ENCODE data around the gene ANKRD60.

ANKRD60 gene, protein sequence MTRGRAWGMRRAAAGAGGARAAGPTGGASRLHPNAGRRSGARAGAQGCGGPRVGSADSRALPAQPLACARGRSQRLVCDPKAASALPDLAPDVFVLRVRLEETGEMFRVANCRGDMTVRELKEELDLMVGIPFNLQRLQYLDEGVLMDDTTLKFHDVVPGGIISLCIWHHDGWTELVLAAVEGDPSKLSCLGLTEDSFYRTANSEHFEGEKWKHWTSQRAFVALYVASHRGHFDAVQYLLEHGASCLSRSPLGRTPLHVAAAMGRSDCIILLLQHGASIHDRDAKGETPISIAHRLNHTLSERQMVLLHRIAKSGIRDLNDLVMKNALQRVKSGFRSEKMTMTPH

DNA sequence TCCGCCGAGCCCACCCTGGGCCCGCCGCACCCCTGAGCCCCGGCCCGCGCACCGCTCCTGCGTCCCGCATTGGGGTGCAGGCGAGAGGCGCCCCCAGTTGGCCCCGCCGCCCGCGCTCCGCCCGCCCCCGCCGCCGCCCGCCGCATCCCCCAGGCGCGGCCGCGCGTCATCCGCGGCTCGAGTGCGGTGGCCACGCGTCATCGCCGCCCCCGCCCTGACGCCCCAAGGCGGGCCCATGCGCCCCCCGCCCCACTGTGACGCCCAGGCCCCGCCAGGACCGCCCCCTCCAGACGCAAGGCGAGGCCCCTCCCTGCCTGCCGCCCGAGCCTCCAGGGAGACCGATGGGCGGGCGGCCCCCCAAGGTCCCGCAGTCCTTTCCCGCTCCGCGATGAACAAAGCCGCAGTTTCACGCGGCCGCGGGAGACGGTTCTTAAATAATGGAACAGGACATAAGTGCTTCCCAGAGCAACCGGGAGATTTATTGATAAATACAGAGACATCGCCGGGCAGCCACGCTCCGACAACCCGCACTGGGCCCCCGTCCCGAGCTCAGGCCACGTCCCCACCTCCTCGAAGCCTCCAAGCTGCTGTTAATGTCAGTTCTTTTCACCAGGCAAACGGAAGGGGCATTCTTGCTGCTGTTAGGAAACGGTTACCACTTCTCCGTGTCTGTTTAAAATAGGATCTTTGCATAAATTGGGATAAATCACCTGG is at the start of gene ANKRD60:
TSS of gene ANKRD60 (minus strand) at position 170 of the 714 bp plus-strand sequence. CDS start at position 170, 0 bp downstream.
- DNase-seq = peak; percentile 28

DNA sequence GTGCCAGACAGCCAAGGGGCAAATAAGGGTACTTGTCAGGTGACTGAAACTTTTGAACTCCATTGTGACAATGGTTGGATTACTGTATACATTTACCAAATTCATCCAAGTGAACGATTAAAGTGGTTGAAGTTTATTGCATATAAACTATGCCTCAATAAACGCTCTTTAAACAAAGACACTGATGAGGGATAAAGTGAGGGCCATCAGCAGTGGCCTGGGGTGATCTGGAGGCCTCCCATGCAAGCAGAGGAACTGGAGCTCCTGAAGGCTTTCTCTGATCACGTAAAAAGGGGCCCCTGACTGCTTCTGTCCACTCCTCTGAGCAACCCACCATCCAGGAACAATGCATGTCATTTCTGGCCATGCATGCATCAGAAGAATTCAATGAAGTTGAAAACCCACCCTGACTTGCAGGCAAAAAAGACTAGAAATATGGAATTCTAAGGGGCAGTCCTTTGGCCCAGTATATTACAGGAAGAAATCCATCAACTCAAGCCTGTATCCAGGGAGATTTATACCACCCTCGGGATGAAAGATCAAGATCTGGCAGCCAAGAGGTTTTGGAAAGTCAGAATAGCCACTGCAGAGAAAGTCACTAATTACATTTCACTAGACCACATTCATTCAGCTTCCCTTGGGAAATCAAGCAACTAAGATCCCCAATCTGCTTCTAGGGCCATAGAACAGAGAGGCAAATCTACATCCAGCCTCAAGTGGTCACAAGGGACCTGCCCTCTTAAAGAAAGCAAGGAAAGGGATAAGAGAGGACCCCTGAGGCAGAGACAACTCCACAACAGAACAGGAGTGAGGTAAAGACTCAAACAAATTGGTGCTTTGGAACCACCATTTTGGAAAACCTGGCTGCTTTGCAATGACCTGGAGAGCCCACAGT is 49.4 kb upstream of the ANKRD60 start:
- no peak for DNase-seq

DNA sequence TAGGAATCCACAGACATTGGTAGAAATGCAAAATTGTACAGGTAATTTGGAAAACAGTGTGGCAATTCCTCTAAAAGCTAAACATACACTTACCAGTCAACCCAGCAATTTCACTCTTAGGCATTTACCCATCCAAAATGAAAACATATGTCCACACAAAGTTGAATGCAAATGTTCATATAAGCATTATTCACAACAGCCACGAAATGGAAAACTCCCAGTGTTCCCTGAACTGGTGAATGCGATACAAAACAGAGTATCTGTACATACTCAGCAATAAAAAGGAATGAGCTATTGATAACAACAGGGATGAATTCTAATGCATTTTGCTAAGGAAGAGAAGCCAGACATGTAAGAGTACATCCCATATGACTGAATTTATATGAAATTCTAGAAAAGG is 48.7 kb upstream of the ANKRD60 start:
- DNase-seq = no peak

DNA sequence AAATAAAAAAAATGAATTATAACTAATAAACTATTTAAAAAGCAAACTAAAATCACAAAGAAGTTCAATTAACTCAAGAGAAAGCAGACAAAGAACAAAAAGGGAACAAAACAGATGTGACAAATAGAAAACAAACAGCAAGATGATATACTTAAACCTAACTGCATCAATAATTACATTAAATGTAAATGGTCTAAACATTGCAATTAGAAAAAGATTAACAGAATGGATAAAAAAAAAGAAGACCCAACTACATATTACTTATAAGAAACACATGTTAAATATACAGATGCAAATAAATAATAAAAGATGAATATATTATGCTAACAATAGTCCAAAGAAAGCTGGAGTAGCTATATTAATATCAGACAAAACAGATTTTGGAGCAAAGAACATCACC is 45.9 kb upstream of the ANKRD60 start:
- no peak for DNase-seq

DNA sequence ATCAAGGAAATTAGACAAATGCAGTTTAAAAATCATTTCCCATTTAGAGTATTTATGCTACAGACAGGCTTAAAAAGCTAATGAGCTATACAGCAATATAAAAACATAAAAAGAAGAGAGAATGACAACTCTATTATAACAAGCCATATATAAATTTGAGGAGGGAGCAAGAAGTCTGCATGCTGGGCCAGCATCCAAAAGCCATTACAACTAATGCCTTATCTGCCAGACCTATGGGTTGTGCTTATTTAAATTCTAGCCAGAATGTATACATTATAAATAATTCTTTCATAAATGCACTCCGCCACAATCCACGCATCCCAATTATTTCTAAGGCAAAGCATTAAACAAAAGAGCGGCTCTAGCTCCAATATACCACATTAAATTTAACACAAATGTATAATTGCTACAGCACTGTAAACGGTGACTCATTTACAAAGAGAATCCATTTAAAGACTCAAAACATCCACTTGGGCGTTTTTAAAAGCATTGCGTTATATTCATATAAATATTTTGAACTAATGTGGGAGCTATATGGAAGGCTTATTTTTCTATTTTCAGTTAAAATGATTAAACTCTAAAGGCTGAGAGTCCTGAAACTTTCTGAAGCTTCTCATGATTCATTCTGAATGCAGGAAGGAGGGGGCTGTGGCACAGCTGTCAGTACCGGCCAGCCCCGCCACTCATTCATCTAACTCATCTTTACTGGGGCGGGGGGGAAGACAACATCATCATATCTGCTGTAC is 43.3 kb upstream of the ANKRD60 start:
- peak; percentile 60 for DNase-seq

DNA sequence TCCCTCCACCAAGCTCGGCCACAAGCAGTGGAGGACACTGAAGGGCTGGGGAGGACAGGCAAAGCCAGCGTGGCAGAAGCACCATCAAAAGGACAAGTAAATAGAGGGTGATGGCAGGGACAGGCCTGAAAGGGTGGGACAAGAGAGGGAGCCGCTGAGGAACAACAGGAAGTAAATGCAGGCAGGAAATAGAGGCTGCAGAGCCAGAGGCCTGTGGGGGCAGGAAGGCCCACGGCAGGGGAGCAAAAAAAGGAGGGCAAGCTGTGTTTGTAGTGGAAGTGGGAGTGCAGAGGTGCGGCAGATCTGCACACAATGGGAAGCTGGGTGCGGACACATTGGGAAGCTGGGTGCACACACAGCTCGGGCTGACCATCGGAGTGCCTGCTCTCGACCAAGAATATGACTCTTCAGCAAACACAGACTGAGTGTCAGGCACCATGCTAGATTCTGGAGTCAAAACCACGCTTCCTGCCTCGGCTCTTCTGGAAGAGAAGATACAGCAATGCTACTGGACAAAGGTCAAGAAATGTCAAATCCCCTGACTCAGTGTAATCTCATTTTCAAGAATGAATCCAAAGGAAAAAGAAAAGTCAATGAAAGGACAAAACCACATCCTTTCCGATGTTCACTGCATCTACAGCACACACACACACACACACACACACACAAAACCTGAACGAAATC is 40.6 kb upstream of the ANKRD60 start:
- no peak for DNase-seq

DNA sequence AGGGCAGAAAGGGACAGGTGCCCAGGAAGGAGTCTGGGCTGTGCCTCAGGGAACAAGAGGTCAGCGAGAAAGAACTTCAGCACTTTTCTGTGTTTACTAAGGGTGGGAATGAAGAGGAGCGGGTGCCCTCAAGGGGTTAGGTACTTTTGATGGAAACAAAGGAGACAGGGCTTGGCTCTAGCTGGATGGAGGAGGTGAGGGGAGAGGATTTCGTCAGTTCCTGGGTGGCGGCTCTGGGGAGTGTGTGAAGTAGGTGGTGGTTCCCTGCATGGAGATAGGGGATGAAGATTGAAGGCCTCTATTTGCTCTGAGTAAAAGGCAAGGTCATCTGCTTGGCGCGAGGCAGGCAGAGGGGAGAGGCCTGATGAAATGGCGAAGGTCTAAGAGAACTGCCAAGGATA is 40.0 kb upstream of the ANKRD60 start:
- DNase-seq = no peak

DNA sequence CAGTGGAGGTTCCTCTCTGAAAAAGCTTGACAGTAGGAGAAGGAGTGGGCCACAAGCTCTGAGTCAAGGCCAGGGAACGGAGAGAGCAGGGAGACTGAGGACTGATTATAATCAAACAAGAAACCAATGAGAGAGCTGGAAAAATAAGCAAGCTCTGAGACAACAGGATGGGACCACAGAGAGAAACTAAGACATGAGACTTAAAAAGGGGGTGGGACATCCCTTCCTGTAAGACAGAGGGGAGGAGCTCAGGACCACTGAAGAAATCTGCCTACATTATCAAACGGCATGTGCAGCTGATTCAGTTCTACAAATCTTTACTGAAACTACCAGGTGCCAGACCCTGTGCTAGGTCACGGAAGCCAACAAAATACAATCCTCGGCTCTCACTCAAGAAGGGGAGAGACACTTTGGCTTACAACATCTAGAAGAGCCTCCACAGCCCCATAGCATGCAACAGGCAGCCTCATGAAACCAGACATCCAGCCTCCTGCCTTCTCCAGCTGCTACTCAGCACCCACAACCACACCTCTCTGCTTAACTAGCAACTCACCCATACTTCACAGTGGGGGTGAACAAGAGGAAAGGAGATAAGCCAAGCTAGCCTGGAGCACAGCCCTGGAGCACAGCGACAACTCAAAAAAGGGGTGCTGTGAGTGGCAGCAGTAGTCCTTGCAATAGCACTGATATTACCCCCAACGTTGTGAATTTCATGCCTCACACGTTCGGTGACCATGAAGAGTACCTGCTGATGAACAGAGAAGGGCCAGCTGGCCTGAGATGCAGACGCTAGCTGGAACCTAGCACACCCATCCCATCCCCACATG is 39.1 kb upstream of the ANKRD60 start:
- no peak for DNase-seq

DNA sequence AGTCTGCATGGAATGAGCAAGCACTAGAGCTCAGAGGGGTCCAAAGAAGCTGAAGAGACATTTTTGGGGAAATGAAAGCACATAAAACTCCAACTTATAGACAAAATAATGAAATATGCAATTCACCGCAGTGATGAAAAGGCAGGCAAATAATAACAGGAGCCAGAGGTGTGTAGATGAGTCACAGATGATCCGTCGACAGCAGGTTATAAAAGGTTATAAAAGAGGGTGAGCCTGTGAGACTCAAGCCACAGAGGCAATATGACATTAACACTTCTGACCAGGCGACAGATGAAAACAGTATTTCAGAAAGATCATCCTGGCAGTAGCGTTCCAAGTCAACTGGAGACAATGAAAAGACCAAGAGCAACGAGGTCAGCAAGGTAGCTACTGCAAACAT is 35.8 kb upstream of the ANKRD60 start:
- DNase-seq = no peak

DNA sequence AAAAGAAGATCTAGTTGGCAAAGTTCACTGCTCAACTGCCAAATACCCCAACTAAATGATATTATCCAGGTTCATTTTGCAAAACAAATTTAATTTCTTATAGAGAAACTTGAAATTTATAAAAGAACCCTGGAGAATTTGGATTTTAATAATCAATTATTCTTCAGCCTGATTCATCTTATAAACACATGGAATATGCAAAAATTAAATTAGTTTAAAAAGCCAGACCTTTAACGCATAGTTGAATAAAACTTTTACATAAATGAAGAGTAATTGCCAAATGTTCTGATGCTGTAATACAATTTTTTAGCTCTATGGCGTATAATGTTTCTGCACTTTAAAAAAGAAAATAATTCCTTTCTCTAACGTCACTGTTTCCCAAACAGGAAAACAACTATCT is 33.2 kb upstream of the ANKRD60 start:
- no peak for DNase-seq

DNA sequence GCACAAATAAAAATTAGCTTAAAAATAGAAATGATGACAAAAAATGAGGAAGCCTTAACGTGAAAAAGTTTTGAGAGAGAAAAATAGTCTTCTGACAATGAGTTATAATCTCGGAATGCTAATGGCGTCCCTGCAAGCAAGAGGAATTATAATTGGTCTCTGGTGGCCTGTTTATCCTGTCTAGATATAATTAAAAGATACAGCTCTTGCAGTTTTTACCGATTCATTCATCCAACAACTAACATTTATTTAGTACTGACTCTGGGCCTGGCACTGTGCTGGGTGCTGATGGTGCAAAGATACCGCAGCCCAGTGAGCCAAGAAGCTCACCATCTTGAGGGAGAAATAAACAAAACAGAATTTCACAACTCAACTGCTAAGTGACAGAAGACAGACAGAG is 31.6 kb upstream of the ANKRD60 start:
- no peak for DNase-seq

DNA sequence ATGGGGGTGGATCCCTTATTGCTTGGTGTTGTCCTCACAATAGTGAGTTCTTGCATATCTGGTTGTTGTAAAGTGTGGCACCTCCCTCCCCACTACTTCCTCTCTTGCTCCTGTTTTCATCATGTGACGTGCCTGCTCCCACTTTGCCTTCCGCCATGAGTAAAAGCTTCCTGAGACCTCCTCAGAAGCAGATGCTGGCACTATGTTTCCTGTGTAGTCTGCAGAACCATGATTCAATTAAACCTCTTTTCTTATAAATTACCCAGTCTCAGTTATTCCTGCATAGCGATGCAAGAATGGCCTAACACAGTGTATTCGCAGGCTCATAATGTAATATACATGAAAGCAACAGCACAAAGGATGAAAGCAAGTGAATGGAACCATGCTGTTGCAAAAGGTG is 28.4 kb upstream of the ANKRD60 start:
- DNase-seq = no peak

DNA sequence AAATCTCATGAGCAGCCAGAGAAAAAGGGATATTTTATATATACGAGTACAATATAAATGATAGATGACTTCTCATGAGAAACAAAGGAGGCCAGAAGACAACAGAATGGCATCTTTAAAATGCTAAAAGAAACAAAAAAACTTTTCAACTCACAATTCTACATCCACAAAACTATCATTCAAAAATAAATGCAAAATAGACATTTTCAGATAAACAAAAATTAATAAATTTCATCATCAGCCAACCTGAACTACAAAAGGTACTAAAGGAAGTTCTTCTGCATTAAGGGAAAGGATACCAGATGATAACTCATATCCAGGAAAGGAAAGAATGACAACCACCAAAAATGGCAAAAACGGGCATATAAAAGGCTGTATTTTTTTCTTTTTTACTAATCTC is 27.9 kb upstream of the ANKRD60 start:
- no peak for DNase-seq

DNA sequence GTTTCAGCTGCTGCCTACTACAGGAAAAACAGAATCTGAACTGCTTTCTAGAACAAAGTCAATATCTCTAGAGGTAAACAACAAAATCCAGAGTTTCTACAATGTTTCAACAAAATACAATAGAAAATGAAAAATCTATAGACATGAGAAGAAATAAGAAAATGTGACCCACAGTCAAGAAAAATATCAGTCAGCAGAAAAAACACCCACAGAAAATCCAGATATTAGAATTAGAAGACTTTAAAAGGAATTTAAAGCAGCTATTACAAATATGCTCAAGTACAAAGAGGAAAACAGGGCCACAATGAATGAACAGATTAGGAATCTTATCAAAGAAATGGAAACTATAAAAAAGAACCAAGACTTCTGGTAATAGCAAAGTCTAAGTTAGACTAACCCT is 26.4 kb upstream of the ANKRD60 start:
- DNase-seq = no peak

DNA sequence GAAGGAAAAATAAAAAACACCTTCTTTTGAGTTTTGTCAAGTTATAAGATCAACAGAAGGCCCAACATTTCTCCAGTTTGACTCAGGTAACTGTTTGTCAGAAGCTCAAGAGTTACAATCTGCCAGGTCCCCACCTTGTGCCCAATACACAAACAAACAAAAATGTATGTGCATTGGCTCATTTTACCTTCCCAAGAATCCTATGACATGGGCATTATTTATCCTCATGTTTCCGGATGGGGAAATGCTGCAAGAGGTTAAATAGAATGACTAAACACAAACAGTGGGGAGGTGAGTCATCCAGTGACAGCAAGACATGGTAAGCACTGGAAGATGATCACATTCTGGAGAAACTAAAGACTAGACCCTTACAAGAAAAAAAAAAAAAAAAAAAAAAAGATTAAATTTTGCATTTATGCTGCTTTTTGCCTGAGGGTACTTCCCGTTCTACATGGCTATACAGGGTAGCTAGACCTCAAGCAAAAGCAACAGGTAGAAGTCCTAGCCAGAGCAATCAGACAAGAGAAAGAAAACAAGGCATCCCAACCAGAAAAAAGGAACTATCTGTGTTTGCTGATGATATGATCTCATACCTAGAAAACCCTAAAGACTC is 23.6 kb upstream of the ANKRD60 start:
- DNase-seq = no peak

DNA sequence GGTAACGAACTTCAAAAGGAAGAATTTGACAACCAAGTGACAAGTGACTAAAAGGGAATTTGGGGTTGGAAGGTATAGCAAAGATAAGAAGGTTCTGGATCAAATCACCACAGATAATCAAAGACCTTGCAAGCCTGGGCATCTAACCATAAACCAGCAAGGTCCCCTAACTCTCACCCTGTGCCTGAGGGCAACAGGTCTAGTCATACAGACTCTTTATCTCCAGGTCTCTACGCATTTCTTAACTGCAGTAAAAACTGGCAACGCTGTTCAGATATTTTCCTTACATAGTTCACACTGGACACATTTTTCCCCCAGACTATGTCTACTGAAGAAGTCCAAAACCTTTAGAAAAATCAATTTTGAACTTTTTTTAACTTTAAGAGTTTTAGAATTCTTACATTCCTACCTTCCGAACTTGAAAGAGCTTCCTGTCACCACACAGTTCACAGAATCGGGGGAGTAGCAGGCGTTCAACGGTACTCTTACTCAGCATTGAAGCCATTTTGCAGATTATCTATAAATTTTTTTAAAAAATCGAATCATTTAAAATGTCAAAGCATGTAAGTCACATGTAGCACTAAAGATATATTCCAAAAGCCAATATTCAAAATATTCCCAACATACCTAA is 23.0 kb upstream of the ANKRD60 start:
- DNase-seq = no peak

DNA sequence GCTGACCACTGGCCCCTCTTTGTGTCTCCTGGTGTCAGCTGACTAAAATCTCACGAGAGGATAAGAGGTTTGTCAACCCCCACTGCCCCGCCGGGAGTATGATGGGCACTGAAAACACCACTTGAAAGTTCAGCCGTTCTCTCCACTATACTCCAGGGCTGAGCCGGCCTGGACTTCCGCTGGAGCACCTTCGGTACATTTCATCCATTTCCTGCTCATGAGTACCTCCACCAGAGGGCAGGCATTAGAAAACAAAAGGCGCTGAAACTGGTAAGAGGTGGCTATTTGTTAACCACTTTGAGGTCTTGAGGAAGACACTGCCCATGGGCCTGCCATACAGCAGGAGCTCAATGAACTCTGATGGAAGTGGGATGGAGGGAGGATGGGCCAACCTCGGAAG is 17.9 kb upstream of the ANKRD60 start:
- no peak for DNase-seq

DNA sequence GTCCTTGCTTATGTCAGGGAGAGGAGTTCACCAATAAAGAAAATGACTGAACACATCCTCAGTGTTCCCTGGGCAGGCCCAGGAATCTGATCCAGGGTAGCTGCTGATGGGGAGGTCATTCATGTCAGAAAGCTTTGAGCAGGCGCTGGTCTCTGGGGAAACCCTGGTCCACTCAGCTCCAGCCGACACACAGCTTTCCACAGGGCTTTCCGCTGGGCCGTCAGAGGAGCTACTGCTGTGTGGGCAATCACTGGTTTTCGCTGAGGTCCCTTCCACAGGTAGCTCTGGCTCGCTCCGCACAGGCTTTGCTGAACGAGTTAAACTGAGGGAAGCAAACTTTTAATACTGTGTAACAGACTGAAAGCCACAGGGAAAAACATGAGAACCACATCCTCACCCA is 17.5 kb upstream of the ANKRD60 start:
- DNase-seq = no peak

DNA sequence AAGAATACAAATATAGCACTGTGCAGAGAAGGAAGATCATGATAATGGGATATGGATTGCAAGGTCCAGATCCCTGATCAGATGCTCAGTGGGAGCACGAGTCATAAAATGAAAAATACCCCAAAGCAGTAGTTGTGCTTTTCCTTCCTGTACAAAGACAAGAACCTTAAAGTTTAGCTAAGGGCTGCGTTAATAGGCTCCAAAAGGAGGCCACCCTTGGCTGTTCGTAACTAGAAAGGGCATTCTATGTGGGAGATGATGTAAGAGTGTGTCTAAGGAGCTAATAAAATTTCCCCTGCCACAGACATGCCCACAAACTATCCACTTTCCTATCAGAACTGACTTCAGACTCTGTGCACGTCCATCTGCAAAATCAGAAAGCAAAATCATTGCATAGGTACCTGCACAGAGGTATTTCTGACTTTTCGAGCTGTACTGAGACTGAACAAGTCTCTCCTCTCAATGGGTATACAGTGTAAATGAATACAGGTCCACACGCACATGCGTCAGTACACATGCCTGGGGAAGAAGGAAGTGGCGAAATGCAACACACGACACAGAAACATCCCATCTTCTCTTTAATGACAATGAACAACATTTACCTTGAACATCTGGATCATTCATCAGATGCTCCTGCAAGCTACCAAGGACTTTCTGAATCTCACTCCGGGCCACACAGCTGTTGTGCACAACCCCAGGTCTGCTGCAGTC is 16.9 kb upstream of the ANKRD60 start:
- DNase-seq = no peak

Measured in stimulated activated CD4-positive, alpha-beta T cell treated with anti-CD3 and anti-CD28 coated beads, Interleukin-4, amount 100 ng/mL, for 24 hours (primary cell).